Suprapubic skin (tissue), 4 donors: Measurements from ENCODE around the gene GAST. TPM values are rescaled to one million over a fixed set of nuclear protein-coding genes. Genes with fewer than 3 reads are reported as not detected.

ENCODE experiments used
- DNase-seq, 2 donors: peaks; one replicate each; pipeline ENCODE4 v3.0.0-alpha.2; 2019; ENCODE audit warnings: low spot score in 2 of 2
- H3K27ac ChIP-seq: fragments of 200-600 bp; sonication (generic); one replicate; pipeline ENCODE4 v1.5.1; 2019
- H3K27me3 ChIP-seq: fragments of 200-600 bp; sonication (generic); one replicate; pipeline ENCODE4 v1.5.1; 2019
- H3K36me3 ChIP-seq: fragments of 200-600 bp; sonication (generic); one replicate; pipeline ENCODE4 v1.5.1; 2019
- H3K4me1 ChIP-seq: fragments of 200-600 bp; sonication (generic); one replicate; pipeline ENCODE4 v1.5.1; 2019
- H3K4me3 ChIP-seq: fragments of 200-600 bp; sonication (generic); one replicate; pipeline ENCODE4 v1.5.1; 2019; ENCODE audit warnings: mild to moderate bottlenecking
- H3K9me3 ChIP-seq: fragments of 200-600 bp; sonication (generic); one replicate; pipeline ENCODE4 v1.5.1; 2019
- CTCF ChIP-seq, 2 donors: fragments of 200-600 bp in 1 of 2; fragments of 450-650 bp in 1 of 2; sonication (generic) in 1 of 2; IDR thresholded peaks; one replicate each; pipeline ENCODE4 v1.5.1; 2016 to 2019; ENCODE audit warnings: antibody characterized with exemption in 2 of 2, mild to moderate bottlenecking in 1 of 2, moderate library complexity in 1 of 2
- EP300 ChIP-seq: sonication (generic); formaldehyde crosslinking; IDR thresholded peaks from one replicate; pipeline ENCODE4 v1.6.1; 2017; ENCODE audit warnings: antibody characterized with exemption
- POLR2A ChIP-seq, 2 donors: fragments of 450-650 bp; IDR thresholded peaks; one replicate each; pipeline ENCODE4 v1.6.1; 2017; ENCODE audit warnings: antibody characterized with exemption in 2 of 2, mild to moderate bottlenecking in 2 of 2, moderate library complexity in 2 of 2
- POLR2AphosphoS5 ChIP-seq, 3 donors: sonication (generic); formaldehyde crosslinking; IDR thresholded peaks; one replicate each; pipeline ENCODE4 v1.6.1; 2017; ENCODE audit warnings: antibody characterized with exemption in 3 of 3
- WGBS: methylation state at CpG from one replicate; pipeline ENCODE4 v1.1.5; 2018; 5-methylcytosine and 5-hydroxymethylcytosine counted together
- total RNA-seq, 4 donors: library from RNA; depleted of rRNA; stranded (reverse); fragments of >200 nt; gene quantifications; one replicate each; pipeline ENCODE4 v1.1.0, GENCODE V29; 2016

GAST gene
- total RNA-seq, 4 donors from 2014 or later: not detected

DNA sequence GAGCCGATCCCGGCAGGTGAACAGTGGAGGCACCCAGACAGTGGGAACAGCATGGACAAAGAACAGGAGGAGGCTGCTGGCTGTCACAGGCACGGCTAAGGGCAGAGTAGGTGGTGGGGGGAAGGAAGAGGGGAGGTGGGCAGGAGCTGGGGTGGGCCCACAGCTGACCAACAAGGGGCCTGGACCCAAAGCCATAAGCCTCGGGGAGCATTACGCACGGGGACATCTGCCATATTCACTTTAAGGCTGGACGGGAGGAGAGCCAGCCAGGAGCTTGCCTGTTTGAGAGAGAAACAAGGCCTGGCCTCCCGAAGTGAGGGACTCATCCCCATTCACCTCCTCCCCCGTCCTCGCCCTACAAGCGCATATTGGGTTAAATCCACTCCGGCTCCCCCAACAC, 41.9 kb downstream of the GAST start:
- Histone ChIP-seq H3K36me3 (peaks cover 55% of the 10 kb centered on the region), H3K4me1 (no peaks in the 10 kb centered on the region), H3K4me3 (no peak overlapping the region), H3K27ac (no peak overlapping the region), H3K9me3 (no peaks in the 10 kb centered on the region), H3K27me3 (no peaks in the 10 kb centered on the region)
- no peak for DNase-seq
- TF ChIP-seq EP300 (no peak), CTCF (IDR thresholded peaks at IDR 0.05) (no peak), POLR2AphosphoS5 (IDR thresholded peaks at IDR 0.05) (no peak), POLR2A (IDR thresholded peaks at IDR 0.05) (no peak)
- 77% methylated on average over 12 of the region's 12 CpGs for WGBS

GRCh38 chr17:41758601-41759000, 46.5 kb downstream of the GAST start:
- no peak for TF ChIP-seq CTCF (IDR thresholded peaks at IDR 0.05)
- TF ChIP-seq EP300: no peak
- Histone ChIP-seq H3K4me1 (no peaks in the 10 kb centered on the region), H3K36me3 (peaks cover 100% of the 10 kb centered on the region), H3K27me3 (no peaks in the 10 kb centered on the region), H3K9me3 (no peaks in the 10 kb centered on the region), H3K4me3 (no peak overlapping the region), H3K27ac (no peak overlapping the region)
- WGBS: 83% methylated on average over 4 of the region's 9 CpGs
- DNase-seq: no peak

DNA sequence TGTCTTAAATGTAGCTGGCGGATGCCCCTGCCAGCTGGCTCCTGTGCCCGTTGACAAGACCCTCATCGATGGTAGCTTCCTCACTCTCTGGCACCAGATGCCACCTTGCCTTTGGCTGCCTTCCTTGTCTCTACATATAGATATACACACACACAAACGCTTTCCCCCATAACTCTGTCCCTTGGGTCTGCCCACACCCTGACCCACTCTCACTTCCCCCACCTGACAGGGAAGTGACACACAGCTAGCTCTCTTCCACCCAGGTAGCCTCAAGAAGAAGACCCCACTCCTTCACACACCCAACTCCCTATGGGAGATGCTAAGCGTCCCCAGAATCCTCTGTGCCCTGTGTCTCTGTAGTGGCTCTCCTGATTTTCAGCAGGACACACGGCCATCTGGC, 48.7 kb downstream of the GAST start:
- DNase-seq: no peak
- no peaks in the 10 kb centered on the region for H3K9me3 ChIP-seq
- H3K4me1 ChIP-seq: no peaks in the 10 kb centered on the region
- no peak overlapping the region for H3K27ac ChIP-seq
- no peaks in the 10 kb centered on the region for H3K27me3 ChIP-seq
- H3K36me3 ChIP-seq: peaks cover 99% of the 10 kb centered on the region
- 90% methylated on average over 5 of the region's 6 CpGs for WGBS
- H3K4me3 ChIP-seq: no peak overlapping the region
- TF ChIP-seq POLR2A (IDR thresholded peaks at IDR 0.05) (no peak), POLR2AphosphoS5 (IDR thresholded peaks at IDR 0.05) (no peak), EP300 (no peak), CTCF (IDR thresholded peaks at IDR 0.05) (no peak)

GRCh38 chr17:41762391-41762790, 50.3 kb downstream of the GAST start:
- peaks cover 99% of the 10 kb centered on the region for H3K36me3 ChIP-seq
- no peaks in the 10 kb centered on the region for H3K27me3 ChIP-seq
- DNase-seq: no peak
- H3K4me3 ChIP-seq: no peak overlapping the region
- WGBS: 87% methylated on average over 6 of the region's 6 CpGs
- TF ChIP-seq POLR2A (IDR thresholded peaks at IDR 0.05) (no peak), CTCF (IDR thresholded peaks at IDR 0.05) (no peak), POLR2AphosphoS5 (IDR thresholded peaks at IDR 0.05) (no peak), EP300 (no peak)
- H3K4me1 ChIP-seq: no peaks in the 10 kb centered on the region
- no peak overlapping the region for H3K27ac ChIP-seq
- no peaks in the 10 kb centered on the region for H3K9me3 ChIP-seq

DNA sequence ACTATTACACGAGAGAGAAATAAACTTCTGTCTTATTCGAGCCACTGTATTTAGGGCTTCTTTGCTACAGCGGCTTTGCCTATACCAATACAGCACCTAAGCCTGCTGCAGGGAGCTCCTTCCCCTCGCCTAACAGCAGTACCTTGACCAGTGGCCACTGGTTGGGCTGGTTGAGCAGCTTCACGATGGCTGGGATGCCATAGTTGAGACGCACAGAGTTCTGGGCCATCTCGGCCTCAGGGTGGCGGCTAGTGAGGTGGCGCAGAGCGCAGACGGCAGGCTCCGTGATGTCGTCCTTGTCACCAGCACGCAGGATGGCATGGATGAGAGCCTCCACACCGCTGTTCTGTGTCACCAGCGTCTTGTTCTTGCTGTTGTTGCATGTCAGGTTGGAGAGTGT, 50.7 kb downstream of the GAST start:
- no peak overlapping the region for H3K4me3 ChIP-seq
- no peak overlapping the region for H3K27ac ChIP-seq
- DNase-seq: no peak
- no peaks in the 10 kb centered on the region for H3K9me3 ChIP-seq
- H3K4me1 ChIP-seq: no peaks in the 10 kb centered on the region
- H3K27me3 ChIP-seq: no peaks in the 10 kb centered on the region
- TF ChIP-seq EP300 (no peak), CTCF (IDR thresholded peaks at IDR 0.05) (no peak), POLR2A (IDR thresholded peaks at IDR 0.05) (no peak), POLR2AphosphoS5 (IDR thresholded peaks at IDR 0.05) (no peak)
- H3K36me3 ChIP-seq: peaks cover 99% of the 10 kb centered on the region
- WGBS: 80% methylated on average over 6 of the region's 16 CpGs
